Neural cell (in vitro differentiated cells): Measurements from ENCODE around the gene CYREN.

ENCODE experiments used
- EZH2 ChIP-seq: fragments of 200-600, 300-800 bp; shearing (Covaris generic), sonication (generic); IDR thresholded peaks from 2 replicates; pipeline ENCODE4 v1.6.1; 2014; ENCODE audit warnings: antibody characterized with exemption, low read length, borderline replicate concordance, mild to moderate bottlenecking; ENCODE audit not compliant: insufficient read depth, poor library complexity, severe bottlenecking
- POLR2AphosphoS5 ChIP-seq: IDR thresholded peaks from 2 replicates; pipeline ENCODE4 v1.6.1; 2012
- RAD21 ChIP-seq: fragments of 450-650 bp; conservative IDR thresholded peaks from 2 replicates; pipeline ENCODE4 v1.6.1; 2014; ENCODE audit warnings: antibody characterized with exemption, mild to moderate bottlenecking, moderate library complexity
- SMC3 ChIP-seq: fragments of 450-650 bp; conservative IDR thresholded peaks from 2 replicates; pipeline ENCODE4 v1.6.1; 2014; ENCODE audit warnings: antibody characterized with exemption, mild to moderate bottlenecking, moderate library complexity; ENCODE audit not compliant: poor library complexity
- TAF1 ChIP-seq: IDR thresholded peaks from 2 replicates; pipeline ENCODE4 v1.6.1; 2012; ENCODE audit warnings: low read depth
- TF ChIP-seq, protein P1 (sequence below): fragments of 450-650 bp; IDR thresholded peaks from 2 replicates; pipeline ENCODE4 v1.5.1; 2014; ENCODE audit warnings: antibody characterized with exemption, mild to moderate bottlenecking, moderate library complexity; ENCODE audit not compliant: poor library complexity, severe bottlenecking
- TF ChIP-seq, protein P2 (sequence below): IDR thresholded peaks from 2 replicates; pipeline ENCODE4 v1.6.1; 2012; ENCODE audit warnings: borderline replicate concordance

DNA sequence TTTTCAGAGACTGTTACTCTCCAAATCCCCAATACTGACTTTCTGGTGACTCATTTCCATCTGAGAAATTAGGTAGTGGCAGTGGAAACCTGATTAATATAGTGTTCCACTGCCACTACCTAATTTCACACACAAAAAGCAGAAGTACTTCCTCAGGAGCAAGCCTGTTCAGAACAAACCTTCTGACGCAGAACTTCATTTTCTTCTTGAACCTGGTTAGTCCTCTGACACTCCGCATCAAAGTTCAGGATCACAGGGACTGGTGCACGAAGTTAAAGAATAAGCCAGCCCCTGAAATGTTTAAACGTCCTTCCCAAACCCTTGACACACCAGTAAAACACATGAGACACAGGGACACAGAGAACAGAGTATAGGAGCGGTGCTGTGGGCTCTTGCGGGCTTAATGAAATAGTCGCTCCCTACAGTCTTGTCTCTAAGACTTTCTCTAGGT, 36.5 kb upstream of the CYREN start:
- TF ChIP-seq, protein P1, sequence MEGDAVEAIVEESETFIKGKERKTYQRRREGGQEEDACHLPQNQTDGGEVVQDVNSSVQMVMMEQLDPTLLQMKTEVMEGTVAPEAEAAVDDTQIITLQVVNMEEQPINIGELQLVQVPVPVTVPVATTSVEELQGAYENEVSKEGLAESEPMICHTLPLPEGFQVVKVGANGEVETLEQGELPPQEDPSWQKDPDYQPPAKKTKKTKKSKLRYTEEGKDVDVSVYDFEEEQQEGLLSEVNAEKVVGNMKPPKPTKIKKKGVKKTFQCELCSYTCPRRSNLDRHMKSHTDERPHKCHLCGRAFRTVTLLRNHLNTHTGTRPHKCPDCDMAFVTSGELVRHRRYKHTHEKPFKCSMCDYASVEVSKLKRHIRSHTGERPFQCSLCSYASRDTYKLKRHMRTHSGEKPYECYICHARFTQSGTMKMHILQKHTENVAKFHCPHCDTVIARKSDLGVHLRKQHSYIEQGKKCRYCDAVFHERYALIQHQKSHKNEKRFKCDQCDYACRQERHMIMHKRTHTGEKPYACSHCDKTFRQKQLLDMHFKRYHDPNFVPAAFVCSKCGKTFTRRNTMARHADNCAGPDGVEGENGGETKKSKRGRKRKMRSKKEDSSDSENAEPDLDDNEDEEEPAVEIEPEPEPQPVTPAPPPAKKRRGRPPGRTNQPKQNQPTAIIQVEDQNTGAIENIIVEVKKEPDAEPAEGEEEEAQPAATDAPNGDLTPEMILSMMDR, result no peak
- no peak for TF ChIP-seq POLR2AphosphoS5
- no peak for TF ChIP-seq SMC3
- TF ChIP-seq, protein P2, sequence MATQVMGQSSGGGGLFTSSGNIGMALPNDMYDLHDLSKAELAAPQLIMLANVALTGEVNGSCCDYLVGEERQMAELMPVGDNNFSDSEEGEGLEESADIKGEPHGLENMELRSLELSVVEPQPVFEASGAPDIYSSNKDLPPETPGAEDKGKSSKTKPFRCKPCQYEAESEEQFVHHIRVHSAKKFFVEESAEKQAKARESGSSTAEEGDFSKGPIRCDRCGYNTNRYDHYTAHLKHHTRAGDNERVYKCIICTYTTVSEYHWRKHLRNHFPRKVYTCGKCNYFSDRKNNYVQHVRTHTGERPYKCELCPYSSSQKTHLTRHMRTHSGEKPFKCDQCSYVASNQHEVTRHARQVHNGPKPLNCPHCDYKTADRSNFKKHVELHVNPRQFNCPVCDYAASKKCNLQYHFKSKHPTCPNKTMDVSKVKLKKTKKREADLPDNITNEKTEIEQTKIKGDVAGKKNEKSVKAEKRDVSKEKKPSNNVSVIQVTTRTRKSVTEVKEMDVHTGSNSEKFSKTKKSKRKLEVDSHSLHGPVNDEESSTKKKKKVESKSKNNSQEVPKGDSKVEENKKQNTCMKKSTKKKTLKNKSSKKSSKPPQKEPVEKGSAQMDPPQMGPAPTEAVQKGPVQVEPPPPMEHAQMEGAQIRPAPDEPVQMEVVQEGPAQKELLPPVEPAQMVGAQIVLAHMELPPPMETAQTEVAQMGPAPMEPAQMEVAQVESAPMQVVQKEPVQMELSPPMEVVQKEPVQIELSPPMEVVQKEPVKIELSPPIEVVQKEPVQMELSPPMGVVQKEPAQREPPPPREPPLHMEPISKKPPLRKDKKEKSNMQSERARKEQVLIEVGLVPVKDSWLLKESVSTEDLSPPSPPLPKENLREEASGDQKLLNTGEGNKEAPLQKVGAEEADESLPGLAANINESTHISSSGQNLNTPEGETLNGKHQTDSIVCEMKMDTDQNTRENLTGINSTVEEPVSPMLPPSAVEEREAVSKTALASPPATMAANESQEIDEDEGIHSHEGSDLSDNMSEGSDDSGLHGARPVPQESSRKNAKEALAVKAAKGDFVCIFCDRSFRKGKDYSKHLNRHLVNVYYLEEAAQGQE, result no peak
- no peak for TF ChIP-seq EZH2
- TF ChIP-seq RAD21, result no peak
- TF ChIP-seq TAF1, result no peak
